ENCODE data around the gene ERP44.

DNA sequence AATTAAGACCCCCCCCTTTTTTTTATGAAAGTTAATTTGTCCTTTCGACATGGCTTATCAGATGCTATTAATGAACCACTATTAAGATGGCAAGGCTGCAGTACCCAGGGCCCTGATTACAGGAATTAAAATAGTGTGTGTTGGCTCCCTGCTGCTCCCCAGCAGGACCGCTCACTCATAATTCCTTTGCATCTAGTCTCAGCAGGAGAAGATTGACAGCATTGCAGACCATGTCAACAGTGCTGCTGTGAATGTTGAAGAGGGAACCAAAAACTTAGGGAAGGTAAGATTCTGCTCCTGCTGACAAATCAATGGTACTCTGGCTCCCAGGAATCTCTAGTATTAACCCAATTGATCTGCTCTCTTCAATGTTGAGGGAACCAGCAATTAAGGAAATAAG is 131.3 kb downstream of the ERP44 start:
- no peak for TF ChIP-seq POLR2A (IDR thresholded peaks at IDR 0.05)
- no peak for TF ChIP-seq CTCF (IDR thresholded peaks at IDR 0.05)
- TF ChIP-seq EP300 (IDR thresholded peaks at IDR 0.05) = no peak
- TF ChIP-seq POLR2AphosphoS5 (IDR thresholded peaks at IDR 0.05) = no peak
